GM19035 (cell line): ENCODE data around the gene NFE2.

Source experiments
- ATAC-seq: cut with Tn5 transposase; IDR thresholded peaks from one replicate; pipeline ENCODE4 v1.9.1; 2021; ENCODE audit not compliant: unreplicated experiment

Gene NFE2

GRCh38 chr12:54253240-54253639 lies 47.6 kb downstream of the NFE2 start:
- no peak for ATAC-seq

GRCh38 chr12:54251667-54252284 lies 49.0 kb downstream of the NFE2 start:
- no peak for ATAC-seq

- no peak for ATAC-seq
Observed at GRCh38 chr12:54249489-54249888, 51.3 kb downstream of the NFE2 start.

GRCh38 chr12:54246011-54246641 lies 54.7 kb downstream of the NFE2 start:
- ATAC-seq: no peak
